Natural killer cell (primary cell): ENCODE measurements around the gene SETBP1. TPM values are rescaled to one million over a fixed set of nuclear protein-coding genes. Genes with fewer than 3 reads are reported as not detected.

Source experiments
- ATAC-seq, 3 donors: fragments of 150-1000 bp in 2 of 3; fragments of 200-7000 bp in 1 of 3; cut with Tn5 transposase; 1 replicate in 1 of 3; 2 replicates in 2 of 3; pipeline ENCODE4 v1.10.0; 2021; ENCODE audit warnings: mild to moderate bottlenecking in 2 of 3, moderate library complexity in 2 of 3
- DNase-seq, 2 donors: peaks; one replicate each; pipeline versions ENCODE4 v3.0.0 to v3.0.0-alpha.2; 2013 to 2021; ENCODE audit warnings: mixed read lengths in 1 of 2
- H3K27ac ChIP-seq: one replicate; pipeline ENCODE4 v1.5.1; 2013; ENCODE audit warnings: mild to moderate bottlenecking, low read length
- H3K27me3 ChIP-seq: one replicate; pipeline ENCODE4 v1.6.1; 2013; ENCODE audit warnings: low read length; ENCODE audit not compliant: control insufficient read depth, insufficient read depth
- H3K36me3 ChIP-seq: one replicate; pipeline ENCODE4 v1.6.1; 2013; ENCODE audit warnings: low read length; ENCODE audit not compliant: control insufficient read depth, insufficient read depth
- H3K4me1 ChIP-seq: one replicate; pipeline ENCODE4 v1.6.1; 2013; ENCODE audit warnings: low read length; ENCODE audit not compliant: control insufficient read depth, insufficient read depth
- H3K4me3 ChIP-seq: one replicate; pipeline ENCODE4 v1.5.1; 2013; ENCODE audit warnings: low read length
- H3K9me3 ChIP-seq: one replicate; pipeline ENCODE4 v1.6.1; 2013; ENCODE audit warnings: low read length; ENCODE audit not compliant: control insufficient read depth, insufficient read depth
- H3K27ac Mint-ChIP-seq, 2 donors: one replicate each; pipeline ENCODE4 v1.8.0; 2022; ENCODE audit warnings: mild to moderate bottlenecking in 2 of 2, mixed read lengths in 2 of 2, moderate library complexity in 1 of 2
- H3K27me3 Mint-ChIP-seq, 2 donors: one replicate each; pipeline ENCODE4 v1.8.0; 2022; ENCODE audit warnings: low read depth in 2 of 2, mixed read lengths in 2 of 2
- H3K36me3 Mint-ChIP-seq: one replicate; pipeline ENCODE4 v1.8.0; 2022; ENCODE audit warnings: mixed read lengths
- H3K4me1 Mint-ChIP-seq, 2 donors: one replicate each; pipeline ENCODE4 v1.8.0; 2022; ENCODE audit warnings: mixed read lengths in 2 of 2
- H3K4me3 Mint-ChIP-seq: one replicate; pipeline ENCODE4 v1.8.0; 2022; ENCODE audit warnings: mild to moderate bottlenecking, moderate library complexity, mixed read lengths
- H3K9me3 Mint-ChIP-seq, 2 donors: one replicate each; pipeline ENCODE4 v1.8.0; 2022; ENCODE audit warnings: mixed read lengths in 2 of 2
- WGBS: methylation state at CpG from one replicate; pipeline ENCODE4 v1.1.7; 2013; ENCODE audit warnings: missing lambda C conversion rate; ENCODE audit not compliant: insufficient coverage; 5-methylcytosine and 5-hydroxymethylcytosine counted together
- intact Hi-C: fragments of 100-400 bp; cut with micrococcal nuclease; formaldehyde crosslinking; loops from one replicate; pipeline ENCODE4 v1.14.2; 2022
- total RNA-seq, 4 donors: library from RNA; stranded (reverse); fragments of 120-200 nt in 1 of 4; gene quantifications; one replicate each; pipeline versions ENCODE4 v1.2.3 to v1.2.4, GENCODE V29; 2013 to 2022
- TF ChIP-seq, protein P1 (sequence below): fragments of 200-600 bp; IDR thresholded peaks from one replicate; pipeline ENCODE4 v1.8.0; 2022; ENCODE audit warnings: antibody characterized with exemption

The SETBP1 gene
- total RNA-seq, 3 donors from 2014 or later (not counting 1 experiment from before 2014, with no cell fraction given): 36.0 to 46.6 (median 41.2) TPM

DNA sequence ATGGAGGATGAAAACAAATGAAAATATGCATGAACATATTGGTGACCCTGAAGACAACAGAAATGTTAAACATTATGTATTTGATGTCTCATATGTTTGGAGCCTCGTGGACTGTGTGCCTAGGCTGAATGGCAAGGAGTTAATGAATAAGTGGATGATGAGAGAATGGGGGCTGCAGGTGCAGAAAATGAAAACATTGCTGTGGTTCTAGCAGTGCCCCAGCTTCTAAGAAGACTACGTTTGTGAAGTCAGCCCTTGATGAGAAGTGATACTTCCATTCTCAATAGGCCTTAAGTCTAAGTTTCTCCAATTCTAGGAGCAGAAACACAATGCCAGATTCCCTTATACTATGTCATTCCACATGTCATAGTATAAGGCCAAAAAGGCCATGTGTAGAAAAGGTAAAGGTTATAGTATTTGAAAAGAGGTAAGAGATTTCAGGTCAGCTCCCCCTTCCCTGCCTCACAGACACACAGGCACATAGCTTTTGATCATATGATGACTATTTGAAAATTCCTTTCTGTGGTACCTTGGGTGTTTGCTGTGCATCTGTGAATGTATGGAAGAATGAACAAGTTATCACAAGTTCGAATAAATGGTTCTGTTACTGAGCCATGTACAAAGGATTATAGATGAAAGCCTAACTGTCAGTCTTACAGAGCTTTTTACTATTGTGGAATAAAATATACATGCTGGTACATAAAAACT, 280.8 kb downstream of the SETBP1 start:
- H3K4me1 ChIP-seq: no peaks in the 10 kb centered on the region
- H3K9me3 ChIP-seq: no peaks in the 10 kb centered on the region
- Mint-ChIP-seq H3K36me3 (no peaks in the 10 kb centered on the region), H3K27ac (no peak overlapping the region), H3K4me3 (no peak overlapping the region), H3K9me3 (no peaks in the 10 kb centered on the region), H3K4me1 (peaks cover 5 to 10% of the 10 kb centered on the region in 2 donors), H3K27me3 (no peaks in the 10 kb centered on the region)
- DNase-seq (no peak), ATAC-seq (no peak)
- no peak overlapping the region for H3K27ac ChIP-seq
- H3K27me3 ChIP-seq: no peaks in the 10 kb centered on the region
- WGBS: 80% methylated on average over 3 of the region's 3 CpGs
- no peaks in the 10 kb centered on the region for H3K36me3 ChIP-seq
- intact Hi-C loops: no loop called here
- TF ChIP-seq, protein P1, sequence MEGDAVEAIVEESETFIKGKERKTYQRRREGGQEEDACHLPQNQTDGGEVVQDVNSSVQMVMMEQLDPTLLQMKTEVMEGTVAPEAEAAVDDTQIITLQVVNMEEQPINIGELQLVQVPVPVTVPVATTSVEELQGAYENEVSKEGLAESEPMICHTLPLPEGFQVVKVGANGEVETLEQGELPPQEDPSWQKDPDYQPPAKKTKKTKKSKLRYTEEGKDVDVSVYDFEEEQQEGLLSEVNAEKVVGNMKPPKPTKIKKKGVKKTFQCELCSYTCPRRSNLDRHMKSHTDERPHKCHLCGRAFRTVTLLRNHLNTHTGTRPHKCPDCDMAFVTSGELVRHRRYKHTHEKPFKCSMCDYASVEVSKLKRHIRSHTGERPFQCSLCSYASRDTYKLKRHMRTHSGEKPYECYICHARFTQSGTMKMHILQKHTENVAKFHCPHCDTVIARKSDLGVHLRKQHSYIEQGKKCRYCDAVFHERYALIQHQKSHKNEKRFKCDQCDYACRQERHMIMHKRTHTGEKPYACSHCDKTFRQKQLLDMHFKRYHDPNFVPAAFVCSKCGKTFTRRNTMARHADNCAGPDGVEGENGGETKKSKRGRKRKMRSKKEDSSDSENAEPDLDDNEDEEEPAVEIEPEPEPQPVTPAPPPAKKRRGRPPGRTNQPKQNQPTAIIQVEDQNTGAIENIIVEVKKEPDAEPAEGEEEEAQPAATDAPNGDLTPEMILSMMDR: no peak
- H3K4me3 ChIP-seq: no peak overlapping the region

- Histone ChIP-seq H3K36me3 (no peaks in the 10 kb centered on the region), H3K4me3 (no peak overlapping the region), H3K4me1 (no peaks in the 10 kb centered on the region), H3K27me3 (no peaks in the 10 kb centered on the region), H3K27ac (no peak overlapping the region), H3K9me3 (no peaks in the 10 kb centered on the region)
- no peak for ATAC-seq
- Mint-ChIP-seq H3K4me1 (peaks cover 11% of the 10 kb centered on the region in 2 donors), H3K4me3 (no peak overlapping the region), H3K9me3 (no peaks in the 10 kb centered on the region), H3K27me3 (no peaks in the 10 kb centered on the region), H3K36me3 (no peaks in the 10 kb centered on the region), H3K27ac (no peak overlapping the region)
- TF ChIP-seq, protein P1: no peak
- intact Hi-C loops: no loop called here
- 100% methylated on average over 1 of the region's 1 CpG for WGBS
- DNase-seq: no peak
Measured at GRCh38 chr18:44967599-44967998, 286.9 kb downstream of the SETBP1 start.

- Histone ChIP-seq H3K4me1 (no peaks in the 10 kb centered on the region), H3K36me3 (no peaks in the 10 kb centered on the region), H3K9me3 (no peaks in the 10 kb centered on the region), H3K27me3 (no peaks in the 10 kb centered on the region), H3K27ac (no peak overlapping the region), H3K4me3 (no peak overlapping the region)
- ATAC-seq: peak in 1 of 3 donors; percentile 14
- 91% methylated on average over 2 of the region's 2 CpGs for WGBS
- Mint-ChIP-seq H3K27ac (no peak overlapping the region), H3K36me3 (no peaks in the 10 kb centered on the region), H3K9me3 (no peaks in the 10 kb centered on the region), H3K4me1 (peaks cover 11 to 16% of the 10 kb centered on the region in 2 donors), H3K27me3 (no peaks in the 10 kb centered on the region), H3K4me3 (no peak overlapping the region)
- intact Hi-C loops: no loop called here
- TF ChIP-seq, protein P1: no peak
- DNase-seq: no peak
Measured at GRCh38 chr18:44968336-44968735, 287.6 kb downstream of the SETBP1 start.
